Glutamatergic neuron (in vitro differentiated cells): ENCODE measurements around the gene RETREG3. TPM values are rescaled to one million over a fixed set of nuclear protein-coding genes. Genes with fewer than 3 reads are reported as not detected.

ENCODE experiments used
- DNase-seq: peaks from one replicate; pipeline ENCODE4 v3.0.0; 2022
- H3K27ac Mint-ChIP-seq: one replicate; pipeline ENCODE4 v1.8.0; 2020; ENCODE audit warnings: mild to moderate bottlenecking, mixed read lengths, inconsistent platforms; ENCODE audit not compliant: unreplicated experiment
- H3K27me3 Mint-ChIP-seq: one replicate; pipeline ENCODE4 v1.8.0; 2020; ENCODE audit warnings: mild to moderate bottlenecking, moderate library complexity, mixed read lengths, inconsistent platforms; ENCODE audit not compliant: unreplicated experiment
- H3K36me3 Mint-ChIP-seq: one replicate; pipeline ENCODE4 v1.8.0; 2020; ENCODE audit warnings: mild to moderate bottlenecking, mixed read lengths, inconsistent platforms; ENCODE audit not compliant: unreplicated experiment
- H3K4me1 Mint-ChIP-seq: one replicate; pipeline ENCODE4 v1.8.0; 2020; ENCODE audit warnings: mild to moderate bottlenecking, low read depth, mixed read lengths, inconsistent platforms; ENCODE audit not compliant: unreplicated experiment
- H3K4me3 Mint-ChIP-seq: one replicate; pipeline ENCODE4 v1.8.0; 2020; ENCODE audit warnings: mild to moderate bottlenecking, mixed read lengths, inconsistent platforms; ENCODE audit not compliant: unreplicated experiment
- H3K9me3 Mint-ChIP-seq: one replicate; pipeline ENCODE4 v1.8.0; 2020; ENCODE audit warnings: mild to moderate bottlenecking, moderate library complexity, mixed read lengths, inconsistent platforms; ENCODE audit not compliant: unreplicated experiment
- CTCF ChIP-seq: fragments of 200-600 bp; sonication (generic); IDR thresholded peaks from one replicate; pipeline ENCODE4 v1.5.0; 2021; ENCODE audit not compliant: partially characterized antibody, unreplicated experiment
- total RNA-seq: library from RNA; stranded (reverse); fragmentation: NEBNext Ultra II Directional; extraction: Animal tissue kit (Norgen Biotek cat#: 25700); gene quantifications from one replicate; pipeline ENCODE4 v1.2.1, GENCODE V29; 2021; ENCODE audit not compliant: unreplicated experiment

RETREG3 gene
- total RNA-seq, 1 donor from 2014 or later = 88.2 TPM

GRCh38 chr17:42591411-42591810 is 17.8 kb downstream of the RETREG3 start:
- no peak overlapping the region for H3K27ac Mint-ChIP-seq
- no peaks in the 10 kb centered on the region for H3K36me3 Mint-ChIP-seq
- no peaks in the 10 kb centered on the region for H3K9me3 Mint-ChIP-seq
- H3K4me1 Mint-ChIP-seq = no peaks in the 10 kb centered on the region
- DNase-seq = no peak
- H3K27me3 Mint-ChIP-seq = peaks cover 2% of the 10 kb centered on the region
- H3K4me3 Mint-ChIP-seq = no peak overlapping the region
- TF ChIP-seq CTCF = no peak

GRCh38 chr17:42590886-42591285 is 18.3 kb downstream of the RETREG3 start:
- Mint-ChIP-seq H3K27me3 (peaks cover 2% of the 10 kb centered on the region), H3K27ac (no peak overlapping the region), H3K9me3 (no peaks in the 10 kb centered on the region), H3K36me3 (no peaks in the 10 kb centered on the region), H3K4me3 (no peak overlapping the region), H3K4me1 (no peaks in the 10 kb centered on the region)
- no peak for DNase-seq
- no peak for TF ChIP-seq CTCF

- H3K27me3 Mint-ChIP-seq = peaks cover 2% of the 10 kb centered on the region
- no peak for DNase-seq
- TF ChIP-seq CTCF = no peak
- no peak overlapping the region for H3K27ac Mint-ChIP-seq
- no peak overlapping the region for H3K4me3 Mint-ChIP-seq
- no peaks in the 10 kb centered on the region for H3K4me1 Mint-ChIP-seq
- no peaks in the 10 kb centered on the region for H3K36me3 Mint-ChIP-seq
- no peaks in the 10 kb centered on the region for H3K9me3 Mint-ChIP-seq
These were observed 22.5 kb downstream of the RETREG3 start for GRCh38 chr17:42586514-42587230.

- DNase-seq = no peak
- Mint-ChIP-seq H3K4me3 (no peak overlapping the region), H3K27me3 (peaks cover 2% of the 10 kb centered on the region), H3K4me1 (no peaks in the 10 kb centered on the region), H3K27ac (no peak overlapping the region), H3K36me3 (no peaks in the 10 kb centered on the region), H3K9me3 (no peaks in the 10 kb centered on the region)
- TF ChIP-seq CTCF = no peak
These were observed 23.8 kb downstream of the RETREG3 start for GRCh38 chr17:42585353-42585752.

GRCh38 chr17:42584880-42585279 is 24.3 kb downstream of the RETREG3 start:
- peaks cover 4% of the 10 kb centered on the region for H3K27me3 Mint-ChIP-seq
- DNase-seq = no peak
- H3K36me3 Mint-ChIP-seq = no peaks in the 10 kb centered on the region
- H3K4me1 Mint-ChIP-seq = no peaks in the 10 kb centered on the region
- no peak for TF ChIP-seq CTCF
- H3K4me3 Mint-ChIP-seq = no peak overlapping the region
- no peak overlapping the region for H3K27ac Mint-ChIP-seq
- H3K9me3 Mint-ChIP-seq = no peaks in the 10 kb centered on the region
